Transverse colon (tissue), 3 donors: Measurements from ENCODE around the gene MAPK14.

Source experiments
- CTCF ChIP-seq, 5 experiments: fragments of 200-600 bp in 3 of 5; fragments of 450-650 bp in 2 of 5; sonication (generic) in 3 of 5; IDR thresholded peaks; 1 replicate in 2 of 5; 2 replicates in 3 of 5; pipeline ENCODE4 v1.5.1; 2016 to 2017; ENCODE audit warnings: antibody characterized with exemption in 5 of 5, inconsistent platforms in 3 of 5, mild to moderate bottlenecking in 2 of 5, moderate library complexity in 1 of 5
- POLR2A ChIP-seq: fragments of 450-650 bp; IDR thresholded peaks from one replicate; pipeline ENCODE4 v1.6.1; 2016; ENCODE audit warnings: antibody characterized with exemption, mild to moderate bottlenecking, moderate library complexity

- TF ChIP-seq POLR2A = no peak
- no peak for TF ChIP-seq CTCF (IDR thresholded peaks at IDR 0.05)
These were observed 7.5 kb upstream of the MAPK14 start for GRCh38 chr6:36020154-36020553.
